Measurements from ENCODE around the gene KLRF1.

KLRF1 gene

DNA sequence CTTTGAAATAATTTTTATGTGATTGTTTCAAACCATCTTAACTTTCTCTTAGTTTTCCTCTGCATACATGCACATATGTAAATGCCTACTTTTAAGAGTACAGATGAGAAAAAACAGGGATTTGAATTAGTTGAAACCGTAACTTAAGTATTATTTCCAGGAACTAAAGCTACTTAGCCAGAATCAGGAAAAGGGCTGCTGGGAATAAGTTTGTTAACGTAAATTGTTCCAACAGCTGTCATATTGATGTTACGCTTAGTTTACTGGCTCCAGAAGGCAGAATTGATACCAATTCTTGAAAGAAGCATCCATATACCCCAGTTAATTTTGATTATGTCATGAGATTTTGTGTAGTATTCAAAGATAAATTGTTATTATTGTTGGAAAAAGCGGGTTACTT lies 17.9 kb upstream of the KLRF1 start:
- TF ChIP-seq, protein P1, sequence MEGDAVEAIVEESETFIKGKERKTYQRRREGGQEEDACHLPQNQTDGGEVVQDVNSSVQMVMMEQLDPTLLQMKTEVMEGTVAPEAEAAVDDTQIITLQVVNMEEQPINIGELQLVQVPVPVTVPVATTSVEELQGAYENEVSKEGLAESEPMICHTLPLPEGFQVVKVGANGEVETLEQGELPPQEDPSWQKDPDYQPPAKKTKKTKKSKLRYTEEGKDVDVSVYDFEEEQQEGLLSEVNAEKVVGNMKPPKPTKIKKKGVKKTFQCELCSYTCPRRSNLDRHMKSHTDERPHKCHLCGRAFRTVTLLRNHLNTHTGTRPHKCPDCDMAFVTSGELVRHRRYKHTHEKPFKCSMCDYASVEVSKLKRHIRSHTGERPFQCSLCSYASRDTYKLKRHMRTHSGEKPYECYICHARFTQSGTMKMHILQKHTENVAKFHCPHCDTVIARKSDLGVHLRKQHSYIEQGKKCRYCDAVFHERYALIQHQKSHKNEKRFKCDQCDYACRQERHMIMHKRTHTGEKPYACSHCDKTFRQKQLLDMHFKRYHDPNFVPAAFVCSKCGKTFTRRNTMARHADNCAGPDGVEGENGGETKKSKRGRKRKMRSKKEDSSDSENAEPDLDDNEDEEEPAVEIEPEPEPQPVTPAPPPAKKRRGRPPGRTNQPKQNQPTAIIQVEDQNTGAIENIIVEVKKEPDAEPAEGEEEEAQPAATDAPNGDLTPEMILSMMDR (conservative IDR thresholded peaks at IDR 0.05; ENCODE audit: low read length), result no peak
- no peak for DNase-seq (ENCODE audit: low read depth)
- no peak overlapping the region for H3K4me3 ChIP-seq (ENCODE audit: low read length)

DNA sequence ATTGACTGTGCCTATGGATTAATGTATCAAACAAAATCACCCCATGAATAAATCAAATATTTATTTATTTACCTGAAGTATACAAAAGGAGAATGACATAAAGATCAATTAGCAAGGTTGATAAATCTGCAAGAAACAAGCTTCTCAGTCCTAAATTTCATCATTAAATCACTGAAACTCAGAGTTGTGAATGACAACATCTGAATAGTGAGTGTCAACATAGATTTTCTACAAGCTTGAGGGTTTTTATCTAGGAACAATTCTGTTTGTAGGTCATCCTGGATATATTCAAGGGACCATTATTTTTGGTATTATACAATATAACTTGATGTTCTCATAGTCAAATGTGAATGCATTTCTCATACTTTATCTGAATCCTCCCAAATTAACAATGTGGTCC lies 17.4 kb upstream of the KLRF1 start:
- TF ChIP-seq, protein P1 (conservative IDR thresholded peaks at IDR 0.05; ENCODE audit: low read length), result no peak
- DNase-seq (ENCODE audit: low read depth), result no peak
- no peak overlapping the region for H3K4me3 ChIP-seq (ENCODE audit: low read length)

DNA sequence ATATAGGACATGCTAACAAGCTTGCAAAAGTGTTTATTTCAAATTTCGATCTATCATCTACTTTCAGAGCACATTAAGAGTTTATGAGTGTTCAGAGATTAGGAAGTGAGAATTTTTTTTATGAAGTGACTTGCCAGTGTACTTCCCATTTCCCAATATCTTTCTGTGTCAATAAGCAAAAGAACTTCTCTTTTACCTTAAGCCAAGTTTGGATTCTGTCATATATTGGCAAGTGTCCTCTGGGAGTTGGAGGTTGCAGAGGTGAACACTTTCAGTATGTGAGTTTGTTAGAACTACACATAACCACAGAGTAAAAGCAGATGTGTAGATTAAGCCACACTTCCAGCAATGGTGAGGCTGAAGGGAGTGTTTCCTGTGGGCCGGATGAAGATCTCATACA lies 16.6 kb upstream of the KLRF1 start:
- DNase-seq (ENCODE audit: low read depth), result peak; percentile 18
- H3K4me3 ChIP-seq (ENCODE audit: low read length), result no peak overlapping the region
- TF ChIP-seq, protein P1 (conservative IDR thresholded peaks at IDR 0.05; ENCODE audit: low read length), result no peak

DNA sequence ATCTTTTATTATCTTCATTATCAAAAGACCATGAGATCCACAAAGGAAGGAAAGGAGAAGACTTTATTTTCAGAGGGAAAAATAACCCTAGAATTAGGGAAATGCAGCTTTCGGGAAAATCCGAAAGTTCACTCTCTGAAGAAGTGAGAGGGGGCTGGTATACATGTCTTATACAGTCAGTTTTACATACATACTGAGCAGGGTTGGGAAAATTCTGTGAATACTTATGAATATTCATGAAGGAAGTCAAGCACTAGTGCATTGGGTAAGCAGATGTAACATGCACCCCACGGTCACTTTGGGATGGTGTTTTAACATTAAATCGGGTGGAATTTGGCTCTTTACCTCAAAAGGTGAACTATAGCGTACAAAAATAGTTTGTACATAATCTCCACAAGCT lies 15.7 kb upstream of the KLRF1 start:
- no peak for DNase-seq (ENCODE audit: low read depth)
- TF ChIP-seq, protein P1 (conservative IDR thresholded peaks at IDR 0.05; ENCODE audit: low read length), result no peak
- no peak overlapping the region for H3K4me3 ChIP-seq (ENCODE audit: low read length)

DNA sequence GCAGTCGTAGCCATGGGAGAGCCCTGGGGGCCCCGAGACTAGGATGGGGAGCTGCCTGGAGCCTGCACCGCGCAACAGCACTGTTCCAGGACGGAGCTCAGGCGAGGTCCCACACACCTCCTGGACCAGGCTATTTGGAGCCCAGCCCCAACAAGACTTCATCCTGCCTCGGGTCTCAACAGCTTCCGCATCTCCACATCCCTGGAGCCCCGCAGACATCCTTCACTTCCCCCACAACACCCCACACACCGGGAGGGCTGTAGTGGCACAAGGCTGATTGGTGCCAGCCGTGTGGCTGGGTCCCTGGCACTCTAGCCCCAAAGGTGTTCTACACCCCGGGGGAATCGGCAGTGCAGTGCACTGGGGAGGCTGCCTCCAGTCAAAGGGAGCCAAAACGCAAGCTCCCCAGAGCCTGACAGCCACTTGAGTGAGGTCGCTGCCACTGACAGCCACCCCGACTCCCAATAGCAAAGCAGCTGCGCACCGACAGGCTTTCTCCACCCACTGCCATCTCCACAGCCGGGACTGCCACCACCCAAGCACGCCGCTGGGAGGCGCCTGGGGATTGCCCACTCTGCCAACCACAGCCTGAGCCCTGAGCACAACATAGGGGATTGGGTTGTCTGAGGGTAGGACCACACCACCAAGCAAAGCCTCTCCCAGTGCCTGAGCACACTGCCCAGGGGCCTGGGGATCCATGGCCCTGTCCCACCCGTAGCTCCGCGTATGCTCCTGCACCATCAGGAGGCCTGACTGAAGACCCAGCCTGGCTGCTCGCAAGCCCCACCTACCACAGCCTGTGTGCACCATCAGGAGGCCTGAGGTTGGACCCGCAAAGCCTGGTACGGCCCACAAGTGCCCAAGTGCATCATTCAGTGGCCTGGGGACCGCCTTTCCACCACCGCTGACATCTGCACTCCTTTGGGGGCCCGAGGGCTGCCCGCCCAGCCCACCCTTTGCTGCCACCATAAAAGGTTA lies 13.2 kb upstream of the KLRF1 start:
- H3K4me3 ChIP-seq (ENCODE audit: low read length), result peak overlapping the region; percentile 48
- DNase-seq (ENCODE audit: low read depth), result peak; percentile 44
- TF ChIP-seq, protein P1 (conservative IDR thresholded peaks at IDR 0.05; ENCODE audit: low read length), result peak; percentile 83

DNA sequence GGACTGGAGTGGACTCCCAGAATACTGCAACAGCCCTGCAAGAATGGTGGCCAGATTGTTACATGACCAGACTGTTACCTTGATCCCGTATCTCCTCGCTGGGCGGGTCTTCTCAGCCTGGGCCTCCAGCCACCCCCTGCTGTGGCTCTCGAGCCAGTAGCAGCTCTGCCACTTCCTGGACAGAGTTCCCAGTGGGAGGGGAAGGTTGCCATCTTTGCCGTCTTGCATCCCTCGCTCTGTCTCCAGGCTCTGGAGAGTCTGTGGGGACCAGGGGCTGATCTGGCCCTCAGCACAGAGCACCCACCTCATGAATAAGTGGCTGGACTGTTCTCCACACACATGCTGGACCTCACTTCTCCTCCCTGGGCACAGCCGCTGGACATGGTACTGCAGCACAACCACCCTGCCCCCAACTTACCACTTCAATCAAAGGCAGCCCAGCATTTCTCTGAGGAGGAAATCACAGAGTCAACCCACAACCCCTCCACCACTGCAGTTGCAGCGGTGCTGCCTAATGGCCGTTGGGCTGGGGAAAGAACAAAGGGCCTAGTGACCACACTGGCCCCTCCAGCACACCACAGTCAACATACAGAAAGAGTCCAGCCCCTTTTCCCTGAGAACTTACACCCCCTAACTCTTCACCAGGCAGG lies 6.9 kb upstream of the KLRF1 start:
- DNase-seq (ENCODE audit: low read depth), result no peak
- H3K4me3 ChIP-seq (ENCODE audit: low read length), result no peak overlapping the region

More for the DNA sequence above, 6.9 kb upstream of the KLRF1 start:
- TF ChIP-seq, protein P1 (conservative IDR thresholded peaks at IDR 0.05; ENCODE audit: low read length), result no peak

Data from AG10803 (cell line).